Adrenal gland (tissue), 5 donors: ENCODE measurements around the gene NTHL1.
A peak's percentile ranks its signal among the peaks of the same experiment; 100 is the strongest.

Source experiments
- POLR2A ChIP-seq, 2 donors: fragments of 450-650 bp; IDR thresholded peaks; one replicate each; pipeline ENCODE4 v1.6.1; 2017; ENCODE audit warnings: antibody characterized with exemption in 2 of 2, mild to moderate bottlenecking in 2 of 2, moderate library complexity in 1 of 2
- TF ChIP-seq, protein P1 (sequence below), 6 experiments: fragments of 450-650 bp in 4 of 6; fragments of 200-600 bp in 2 of 6; sonication (generic) in 1 of 6; IDR thresholded peaks; 1 replicate in 5 of 6; 2 replicates in 1 of 6; pipeline versions ENCODE4 v1.5.1 to v1.8.0; 2016 to 2021; ENCODE audit warnings: antibody characterized with exemption in 6 of 6, mild to moderate bottlenecking in 2 of 6, moderate library complexity in 1 of 6
- donor health status: DM: no; HTN: no; CAD: no.

DNA sequence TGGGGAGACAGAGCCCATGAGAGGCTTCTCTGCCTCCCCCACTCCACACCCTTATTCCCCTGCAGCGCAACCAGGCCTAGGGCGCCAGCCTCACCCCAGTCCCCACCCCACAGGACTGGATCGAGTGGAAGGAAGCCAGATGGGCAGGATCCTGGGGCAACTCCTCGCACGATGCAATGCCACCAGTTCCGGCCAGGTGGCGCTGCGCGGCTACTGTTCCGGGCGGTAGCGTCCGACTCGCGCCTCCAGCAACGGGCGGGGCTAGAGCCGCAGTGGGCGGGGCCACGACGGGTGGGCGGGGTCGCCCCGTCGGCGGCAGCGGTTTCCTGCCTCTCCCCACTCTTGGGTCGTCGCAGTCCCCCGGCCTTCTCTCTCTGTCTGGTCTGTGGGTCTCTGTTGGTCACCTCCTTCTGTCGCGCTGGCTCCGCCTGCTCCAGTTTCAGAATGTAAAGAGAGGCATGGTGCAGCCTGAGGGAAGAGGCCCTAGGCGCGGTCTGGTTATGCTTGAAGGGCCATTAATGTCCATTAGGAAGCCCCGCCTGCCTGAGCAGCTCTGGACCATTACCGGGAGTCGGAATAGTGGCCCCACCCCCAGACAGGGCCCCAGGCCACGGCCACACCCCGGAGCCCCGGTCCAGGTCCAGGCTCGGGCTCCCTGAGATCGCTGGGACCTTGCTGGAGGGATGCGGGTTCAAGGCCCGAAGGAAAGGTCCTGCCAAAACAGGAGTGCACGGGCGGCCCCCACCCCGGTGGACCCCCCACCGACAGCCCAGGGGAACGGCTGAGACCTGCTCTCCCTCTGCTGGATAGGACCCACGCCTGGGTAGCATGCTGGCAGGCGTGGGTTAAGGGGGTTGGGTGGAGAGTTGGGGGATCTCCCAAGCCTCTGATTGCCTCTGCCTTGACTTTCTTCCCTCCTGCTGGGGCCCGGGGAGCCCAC is 24.3 kb downstream of the NTHL1 start:
- TF ChIP-seq POLR2A (IDR thresholded peaks at IDR 0.05): peak in 1 of 2 donors; percentile 48
- TF ChIP-seq, protein P1, sequence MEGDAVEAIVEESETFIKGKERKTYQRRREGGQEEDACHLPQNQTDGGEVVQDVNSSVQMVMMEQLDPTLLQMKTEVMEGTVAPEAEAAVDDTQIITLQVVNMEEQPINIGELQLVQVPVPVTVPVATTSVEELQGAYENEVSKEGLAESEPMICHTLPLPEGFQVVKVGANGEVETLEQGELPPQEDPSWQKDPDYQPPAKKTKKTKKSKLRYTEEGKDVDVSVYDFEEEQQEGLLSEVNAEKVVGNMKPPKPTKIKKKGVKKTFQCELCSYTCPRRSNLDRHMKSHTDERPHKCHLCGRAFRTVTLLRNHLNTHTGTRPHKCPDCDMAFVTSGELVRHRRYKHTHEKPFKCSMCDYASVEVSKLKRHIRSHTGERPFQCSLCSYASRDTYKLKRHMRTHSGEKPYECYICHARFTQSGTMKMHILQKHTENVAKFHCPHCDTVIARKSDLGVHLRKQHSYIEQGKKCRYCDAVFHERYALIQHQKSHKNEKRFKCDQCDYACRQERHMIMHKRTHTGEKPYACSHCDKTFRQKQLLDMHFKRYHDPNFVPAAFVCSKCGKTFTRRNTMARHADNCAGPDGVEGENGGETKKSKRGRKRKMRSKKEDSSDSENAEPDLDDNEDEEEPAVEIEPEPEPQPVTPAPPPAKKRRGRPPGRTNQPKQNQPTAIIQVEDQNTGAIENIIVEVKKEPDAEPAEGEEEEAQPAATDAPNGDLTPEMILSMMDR (IDR thresholded peaks at IDR 0.05): peak; percentile 93 to 99 (median 98)
